Psoas muscle (tissue), 8 donors: ENCODE results near the gene STUM. TPM values are rescaled to one million over a fixed set of nuclear protein-coding genes. Genes with fewer than 3 reads are reported as not detected.

Experiments used
- ATAC-seq, 4 donors: fragments of 200-7000 bp; cut with Tn5 transposase; one replicate each; pipeline ENCODE4 v1.9.1; 2020; ENCODE audit warnings: moderate library complexity in 3 of 4, mild to moderate bottlenecking in 2 of 4
- DNase-seq, 2 donors: peaks; one replicate each; pipeline ENCODE4 v3.0.0-alpha.2; 2020
- H3K27ac ChIP-seq: fragments of 200-600 bp; one replicate; pipeline ENCODE4 v1.8.0; 2022
- H3K27me3 ChIP-seq, 3 donors: fragments of 200-600 bp in 1 of 3; one replicate each; pipeline versions ENCODE4 v1.6.1 to v1.8.0; 2013 to 2022; ENCODE audit warnings: low read length in 2 of 3, mild to moderate bottlenecking in 2 of 3, moderate library complexity in 1 of 3; ENCODE audit not compliant: insufficient read depth in 3 of 3
- H3K36me3 ChIP-seq, 2 donors: fragments of 200-600 bp in 1 of 2; one replicate each; pipeline versions ENCODE4 v1.6.1 to v1.8.0; 2013 to 2022; ENCODE audit warnings: low read depth in 1 of 2, mild to moderate bottlenecking in 1 of 2, moderate library complexity in 1 of 2; ENCODE audit not compliant: insufficient read depth in 1 of 2
- H3K4me1 ChIP-seq: fragments of 200-600 bp; one replicate; pipeline ENCODE4 v1.8.0; 2022
- H3K4me3 ChIP-seq: fragments of 200-600 bp; one replicate; pipeline ENCODE4 v1.8.0; 2022; ENCODE audit warnings: mild to moderate bottlenecking
- H3K9me3 ChIP-seq: fragments of 200-600 bp; one replicate; pipeline ENCODE4 v1.8.0; 2022
- WGBS, 3 donors: extraction: QIAGEN DNeasy Blood & Tissue Kit; methylation state at CpG; one replicate each; pipeline versions ENCODE4 v1.1.6 to v1.1.7; 2013; 5-methylcytosine and 5-hydroxymethylcytosine counted together
- intact Hi-C, 2 donors: fragments of 100-400 bp; cut with DNase I; formaldehyde crosslinking; loops; one replicate each; pipeline versions ENCODE4 v1.11.0 to v1.14.2; 2022
- polyA plus RNA-seq, 3 donors: library from polyadenylated mRNA; stranded (reverse); fragments of 200-250 nt; gene quantifications; one replicate each; pipeline ENCODE4 v1.2.3, GENCODE V29; 2013
- total RNA-seq, 4 donors: library from RNA; stranded (reverse); fragmentation: NEBNext Ultra II Directional in 2 of 4; extraction: Animal tissue kit (Norgen Biotek cat#: 25700) in 2 of 4; gene quantifications; one replicate each; pipeline versions ENCODE4 v1.2.1 to v1.2.4, GENCODE V29; 2021 to 2023
- TF ChIP-seq, protein P1 (sequence below): fragments of 200-600 bp; IDR thresholded peaks from one replicate; pipeline ENCODE4 v1.8.0; 2022; ENCODE audit warnings: antibody characterized with exemption
- donor health status: healthy with polysubstance abuse.
- donor health status: DM: no; HTN: no; CAD: no; lungs with moderate emphysema.
- donor health status: Bipolar disorder and iron deficiency.
- donor health status: healthy.
- donor health status: DM: yes; HTN: yes; CAD: no.
- donor health status: DM: no; HTN: no; CAD: no.
- donor health status: DM: no; HTN: no; CAD: no.
- donor health status: DM: yes; HTN: yes; CAD: no.

STUM gene
- total and polyA plus RNA-seq, 7 donors = 0.34 to 1.5 (median 0.96) TPM

DNA sequence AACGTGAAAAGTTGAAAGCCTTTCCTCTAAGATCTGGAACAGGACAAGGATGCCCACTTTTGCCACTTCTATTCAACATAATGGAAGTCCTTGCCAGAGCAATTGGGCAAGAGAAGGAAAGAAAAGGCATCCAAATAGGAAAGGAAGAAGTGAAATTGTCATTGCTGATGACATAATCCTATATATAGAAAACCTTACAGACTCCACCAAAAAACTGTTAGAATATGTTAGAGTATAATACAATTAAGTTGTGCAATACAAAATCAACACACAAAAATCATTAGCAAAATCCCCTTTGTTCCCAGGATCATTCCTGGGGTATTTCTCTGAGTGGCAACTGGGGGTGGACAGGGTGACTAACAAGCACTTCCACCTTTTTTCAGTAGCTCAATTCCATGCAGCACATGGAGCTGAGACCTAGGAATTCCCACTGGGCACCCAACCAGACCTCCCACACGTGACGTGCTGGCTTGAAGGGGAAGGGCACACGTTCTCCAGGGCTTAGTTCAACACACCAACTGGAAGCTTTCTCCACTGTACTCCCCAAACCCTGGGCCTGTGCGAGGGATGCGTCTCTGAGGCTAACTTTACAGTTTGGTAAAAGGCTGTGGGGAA, 9.6 kb downstream of the STUM start:
- 50 to 58% (median 58%) methylated on average over 6 of the region's 6 CpGs for WGBS, 3 donors
- no peak overlapping the region for H3K4me3 ChIP-seq
- no peak overlapping the region for H3K27ac ChIP-seq
- TF ChIP-seq, protein P1, sequence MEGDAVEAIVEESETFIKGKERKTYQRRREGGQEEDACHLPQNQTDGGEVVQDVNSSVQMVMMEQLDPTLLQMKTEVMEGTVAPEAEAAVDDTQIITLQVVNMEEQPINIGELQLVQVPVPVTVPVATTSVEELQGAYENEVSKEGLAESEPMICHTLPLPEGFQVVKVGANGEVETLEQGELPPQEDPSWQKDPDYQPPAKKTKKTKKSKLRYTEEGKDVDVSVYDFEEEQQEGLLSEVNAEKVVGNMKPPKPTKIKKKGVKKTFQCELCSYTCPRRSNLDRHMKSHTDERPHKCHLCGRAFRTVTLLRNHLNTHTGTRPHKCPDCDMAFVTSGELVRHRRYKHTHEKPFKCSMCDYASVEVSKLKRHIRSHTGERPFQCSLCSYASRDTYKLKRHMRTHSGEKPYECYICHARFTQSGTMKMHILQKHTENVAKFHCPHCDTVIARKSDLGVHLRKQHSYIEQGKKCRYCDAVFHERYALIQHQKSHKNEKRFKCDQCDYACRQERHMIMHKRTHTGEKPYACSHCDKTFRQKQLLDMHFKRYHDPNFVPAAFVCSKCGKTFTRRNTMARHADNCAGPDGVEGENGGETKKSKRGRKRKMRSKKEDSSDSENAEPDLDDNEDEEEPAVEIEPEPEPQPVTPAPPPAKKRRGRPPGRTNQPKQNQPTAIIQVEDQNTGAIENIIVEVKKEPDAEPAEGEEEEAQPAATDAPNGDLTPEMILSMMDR = no peak
- intact Hi-C loops = no loop called here
- no peaks in the 10 kb centered on the region for H3K9me3 ChIP-seq
- H3K36me3 ChIP-seq = no peaks in the 10 kb centered on the region
- DNase-seq (no peak), ATAC-seq (no peak)
- peaks cover 0 to 12% (median 0%) of the 10 kb centered on the region in 3 donors for H3K27me3 ChIP-seq
- no peaks in the 10 kb centered on the region for H3K4me1 ChIP-seq

DNA sequence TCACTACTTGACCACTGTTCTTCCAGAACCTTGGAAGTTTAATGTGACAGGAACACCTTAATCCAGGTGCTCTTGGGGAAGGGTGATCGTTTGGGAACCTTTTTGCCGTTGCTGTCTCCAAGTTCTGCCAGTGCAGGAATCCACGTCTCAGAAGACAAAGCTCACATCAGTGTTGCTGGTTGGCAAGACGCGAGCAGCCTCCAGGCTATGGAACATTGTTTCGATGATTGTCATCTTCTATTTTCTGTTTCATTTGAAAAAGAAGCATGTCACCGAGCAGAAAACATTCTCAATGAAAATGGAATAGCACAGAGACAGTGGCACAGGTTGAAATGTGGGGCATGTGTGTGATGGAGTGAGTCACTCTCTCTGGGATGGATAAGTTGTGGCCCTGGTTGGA, 11.7 kb downstream of the STUM start:
- H3K9me3 ChIP-seq = no peaks in the 10 kb centered on the region
- H3K27ac ChIP-seq = no peak overlapping the region
- DNase-seq (no peak), ATAC-seq (no peak)
- H3K27me3 ChIP-seq = peaks cover 0 to 3% (median 0%) of the 10 kb centered on the region in 3 donors
- no peaks in the 10 kb centered on the region for H3K4me1 ChIP-seq
- 88 to 90% (median 88%) methylated on average over 7 of the region's 7 CpGs for WGBS, 3 donors
- TF ChIP-seq, protein P1 = no peak
- intact Hi-C loops = no loop called here
- no peaks in the 10 kb centered on the region for H3K36me3 ChIP-seq
- H3K4me3 ChIP-seq = no peak overlapping the region

DNA sequence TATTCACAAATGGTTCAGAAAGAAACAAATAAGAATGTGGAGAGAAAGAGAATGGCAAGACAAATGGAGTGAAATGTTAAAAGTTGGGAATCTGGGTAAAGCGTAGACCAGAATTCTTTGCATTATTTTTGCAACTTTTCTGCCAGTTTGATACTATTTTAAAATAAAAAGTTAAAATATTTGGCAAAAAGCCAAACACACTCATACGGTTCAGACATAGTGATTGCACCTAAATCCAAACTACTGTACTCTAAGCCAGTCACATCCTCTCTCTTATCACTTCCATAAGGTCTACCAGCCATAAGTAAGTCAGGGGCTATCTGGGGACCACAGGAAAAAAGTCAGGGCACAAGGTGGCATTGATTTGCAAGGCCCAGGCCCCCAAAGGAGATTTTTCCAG, 14.4 kb downstream of the STUM start:
- Histone ChIP-seq H3K4me3 (no peak overlapping the region), H3K36me3 (no peaks in the 10 kb centered on the region), H3K4me1 (no peaks in the 10 kb centered on the region), H3K27me3 (peaks cover 0 to 8% (median 0%) of the 10 kb centered on the region in 3 donors), H3K27ac (no peak overlapping the region), H3K9me3 (no peaks in the 10 kb centered on the region)
- DNase-seq (no peak), ATAC-seq (no peak)
- TF ChIP-seq, protein P1 = no peak
- 61 to 79% (median 65%) methylated on average over 2 of the region's 2 CpGs for WGBS, 3 donors
- intact Hi-C loops = no loop called here

DNA sequence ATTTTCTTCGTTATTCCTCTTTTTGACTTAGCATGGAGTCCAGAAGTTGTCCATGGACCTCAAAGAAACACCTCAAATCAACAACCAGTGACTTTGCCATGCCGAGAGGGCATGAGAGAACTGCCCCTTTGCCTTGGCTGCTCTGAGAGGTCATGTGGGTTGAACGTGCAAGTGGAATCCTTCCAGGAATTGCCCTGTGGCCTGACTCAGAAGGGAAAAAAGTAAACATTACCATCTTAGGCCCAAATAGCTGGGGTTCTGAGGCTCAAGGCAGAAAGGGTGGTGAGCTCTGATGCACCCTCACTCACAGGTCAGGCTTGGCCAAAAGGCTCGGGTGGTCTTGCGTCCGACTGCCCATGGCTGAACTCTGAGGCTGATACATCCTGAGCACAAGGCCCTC, 15.1 kb downstream of the STUM start:
- WGBS, 3 donors = 80 to 84% (median 81%) methylated on average over 6 of the region's 6 CpGs
- Histone ChIP-seq H3K9me3 (no peaks in the 10 kb centered on the region), H3K27me3 (peaks cover 0 to 8% (median 0%) of the 10 kb centered on the region in 3 donors), H3K4me3 (no peak overlapping the region), H3K4me1 (no peaks in the 10 kb centered on the region), H3K27ac (no peak overlapping the region), H3K36me3 (no peaks in the 10 kb centered on the region)
- DNase-seq (no peak), ATAC-seq (no peak)
- intact Hi-C loops = no loop called here
- TF ChIP-seq, protein P1 = no peak

DNA sequence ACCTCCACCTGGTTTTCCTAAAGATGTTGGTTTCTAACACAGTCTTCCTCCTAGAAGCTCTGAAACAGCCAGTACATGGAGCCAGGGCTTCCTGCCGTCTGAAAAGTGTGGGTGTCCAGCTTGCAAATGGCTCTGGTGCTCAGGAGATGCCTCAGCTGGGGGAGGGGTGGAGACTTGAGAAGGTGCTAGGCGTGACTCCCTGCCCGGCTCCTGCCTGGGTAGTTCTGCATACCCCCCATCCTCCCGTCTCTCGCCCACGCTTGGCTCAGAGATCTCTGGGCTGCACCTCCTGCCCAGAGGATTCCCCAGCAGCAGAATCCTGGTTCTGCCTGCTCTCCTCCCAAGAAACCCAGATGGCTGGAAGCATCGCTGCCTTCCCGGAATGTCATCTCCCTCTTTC, 16.9 kb downstream of the STUM start:
- H3K4me3 ChIP-seq = no peak overlapping the region
- TF ChIP-seq, protein P1 = no peak
- intact Hi-C loops = no loop called here
- WGBS, 3 donors = 85 to 92% (median 87%) methylated on average over 8 of the region's 8 CpGs
- H3K4me1 ChIP-seq = no peaks in the 10 kb centered on the region
- ATAC-seq (no peak), DNase-seq (no peak)
- H3K27ac ChIP-seq = no peak overlapping the region
- H3K27me3 ChIP-seq = peaks cover 0 to 8% (median 0%) of the 10 kb centered on the region in 3 donors
- no peaks in the 10 kb centered on the region for H3K9me3 ChIP-seq
- no peaks in the 10 kb centered on the region for H3K36me3 ChIP-seq
